ENCODE data around the gene CPM.
"Not testable (repeated sequence)": the region's sequence is repeated elsewhere in the genome, so short reads cannot be mapped to it uniquely, and the experiment has no call there.

Gene CPM

GRCh38 chr12:68806488-68807237, 126.3 kb downstream of the CPM start:
- no peak for DNase-seq (ENCODE audit: low spot score)

GRCh38 chr12:68805592-68806120, 127.3 kb downstream of the CPM start:
- no peak for DNase-seq (ENCODE audit: low spot score)

GRCh38 chr12:68804657-68805591, 128.0 kb downstream of the CPM start:
- DNase-seq (ENCODE audit: low spot score) = peak; percentile 13

- no peak for DNase-seq (ENCODE audit: low spot score)
Measured at GRCh38 chr12:68803948-68804656, 128.9 kb downstream of the CPM start.

- DNase-seq (ENCODE audit: low spot score) = not testable (repeated sequence)
Measured at GRCh38 chr12:68802911-68803651, 129.9 kb downstream of the CPM start.

GRCh38 chr12:68802372-68802745, 130.6 kb downstream of the CPM start:
- DNase-seq (ENCODE audit: low spot score) = not testable (repeated sequence)

All from iPS-NIHi11 (cell line).